GM12878 (cell line): Measurements from ENCODE around the gene TBC1D24. TPM values are rescaled to one million over a fixed set of nuclear protein-coding genes. Genes with fewer than 3 reads are reported as not detected.

Experiments used
- CBX3 ChIP-seq: fragments of 200-600 bp; sonication (generic); IDR thresholded peaks from 2 replicates; pipeline ENCODE4 v1.6.1; 2016; ENCODE audit warnings: low read depth, borderline replicate concordance
- CREB1 ChIP-seq: IDR thresholded peaks from 2 replicates; pipeline ENCODE4 v1.6.1; 2012; ENCODE audit warnings: low read depth, mild to moderate bottlenecking, inconsistent platforms
- MEF2A ChIP-seq: IDR thresholded peaks from 2 replicates; pipeline ENCODE4 v1.6.1; 2011; ENCODE audit warnings: low read depth, mild to moderate bottlenecking, low read length, moderate library complexity; ENCODE audit not compliant: insufficient read depth
- POLR2AphosphoS2 ChIP-seq: IDR thresholded peaks from 2 replicates; pipeline ENCODE4 v1.6.1; 2011; ENCODE audit warnings: low read depth, mild to moderate bottlenecking, low read length, improper control_type of control experiment, moderate library complexity
- RAD21 ChIP-seq: IDR thresholded peaks from 2 replicates; pipeline ENCODE4 v1.6.1; 2011; ENCODE audit warnings: mild to moderate bottlenecking, low read depth, low read length, moderate library complexity; ENCODE audit not compliant: insufficient read depth
- REST ChIP-seq: IDR thresholded peaks from 2 replicates; pipeline ENCODE4 v1.6.1; 2012; ENCODE audit warnings: mild to moderate bottlenecking, low read depth, low read length
- SIN3A ChIP-seq: IDR thresholded peaks from 2 replicates; pipeline ENCODE4 v1.6.1; 2012; ENCODE audit warnings: low read depth, low read length, improper control_type of control experiment
- SMAD5 ChIP-seq: IDR thresholded peaks from 2 replicates; pipeline ENCODE4 v1.6.1; 2016; ENCODE audit warnings: antibody characterized with exemption, low read depth
- SP1 ChIP-seq: IDR thresholded peaks from one replicate; pipeline ENCODE4 v1.6.1; 2011; ENCODE audit warnings: low read depth, low read length
- STAT3 ChIP-seq: IDR thresholded peaks from 2 replicates; pipeline ENCODE4 v1.6.1; 2011; ENCODE audit warnings: low read depth, low read length, improper control_type of control experiment
- USF2 ChIP-seq: IDR thresholded peaks from 2 replicates; pipeline ENCODE4 v1.6.1; 2011; ENCODE audit warnings: low read depth, low read length, improper control_type of control experiment, borderline replicate concordance
- ZNF207 ChIP-seq: fragments of 450-650 bp; IDR thresholded peaks from 2 replicates; pipeline ENCODE4 v1.6.1; 2014; ENCODE audit warnings: antibody characterized with exemption, mild to moderate bottlenecking, borderline replicate concordance
- ZNF622 ChIP-seq: fragments of 450-650 bp; IDR thresholded peaks from 2 replicates; pipeline ENCODE4 v1.6.1; 2017; ENCODE audit warnings: mild to moderate bottlenecking, inconsistent platforms
- polyA plus RNA-seq, 11 experiments: library from polyadenylated mRNA; depleted of rRNA in 4 of 11; unstranded in 6 of 11; stranded (reverse) in 5 of 11; fragments of >200 nt; fragmentation: Nextera tagmentation in 4 of 11; fragmentation: Illumina TruSeq in 1 of 11; extraction: Ambion mirVana in 4 of 11; extraction: Trizol in 1 of 11; gene quantifications; 1 replicate in 1 of 11; 2 replicates in 10 of 11; pipeline versions ENCODE4 v1.2.1 to v1.2.3, GENCODE V29; 2011 to 2016; ENCODE audit warnings: inconsistent platforms in 2 of 11, missing spikeins in 2 of 11, low read depth in 1 of 11
- total RNA-seq, 4 experiments: library from RNA; depleted of rRNA in 3 of 4; stranded (reverse); fragments of >200 nt in 3 of 4; fragmentation: Illumina TruSeq in 1 of 4; extraction: Trizol in 1 of 4; gene quantifications; 2 replicates each; pipeline versions ENCODE4 v1.2.1 to v1.2.3, GENCODE V29; 2013 to 2021
- TF ChIP-seq, protein P1 (sequence below): fragments of 450-650 bp; IDR thresholded peaks from 2 replicates; pipeline ENCODE4 v1.6.1; 2017; ENCODE audit warnings: antibody characterized with exemption, mild to moderate bottlenecking, moderate library complexity
- TF ChIP-seq, protein P2 (sequence below): fragments of 450-650 bp; IDR thresholded peaks from 2 replicates; pipeline ENCODE4 v1.6.1; 2017; ENCODE audit warnings: borderline replicate concordance
- TF ChIP-seq, protein P3 (sequence below): fragments of 450-650 bp; IDR thresholded peaks from 2 replicates; pipeline ENCODE4 v1.6.1; 2018; ENCODE audit warnings: mild to moderate bottlenecking, low read depth, moderate library complexity; ENCODE audit not compliant: partially characterized antibody

TBC1D24 gene
- total and polyA plus RNA-seq, 10 of the 15 experiments (the other 5 are each of a cell fraction or from before 2014, with no cell fraction given) = 1.1 to 9.6 (median 4.5) TPM

DNA sequence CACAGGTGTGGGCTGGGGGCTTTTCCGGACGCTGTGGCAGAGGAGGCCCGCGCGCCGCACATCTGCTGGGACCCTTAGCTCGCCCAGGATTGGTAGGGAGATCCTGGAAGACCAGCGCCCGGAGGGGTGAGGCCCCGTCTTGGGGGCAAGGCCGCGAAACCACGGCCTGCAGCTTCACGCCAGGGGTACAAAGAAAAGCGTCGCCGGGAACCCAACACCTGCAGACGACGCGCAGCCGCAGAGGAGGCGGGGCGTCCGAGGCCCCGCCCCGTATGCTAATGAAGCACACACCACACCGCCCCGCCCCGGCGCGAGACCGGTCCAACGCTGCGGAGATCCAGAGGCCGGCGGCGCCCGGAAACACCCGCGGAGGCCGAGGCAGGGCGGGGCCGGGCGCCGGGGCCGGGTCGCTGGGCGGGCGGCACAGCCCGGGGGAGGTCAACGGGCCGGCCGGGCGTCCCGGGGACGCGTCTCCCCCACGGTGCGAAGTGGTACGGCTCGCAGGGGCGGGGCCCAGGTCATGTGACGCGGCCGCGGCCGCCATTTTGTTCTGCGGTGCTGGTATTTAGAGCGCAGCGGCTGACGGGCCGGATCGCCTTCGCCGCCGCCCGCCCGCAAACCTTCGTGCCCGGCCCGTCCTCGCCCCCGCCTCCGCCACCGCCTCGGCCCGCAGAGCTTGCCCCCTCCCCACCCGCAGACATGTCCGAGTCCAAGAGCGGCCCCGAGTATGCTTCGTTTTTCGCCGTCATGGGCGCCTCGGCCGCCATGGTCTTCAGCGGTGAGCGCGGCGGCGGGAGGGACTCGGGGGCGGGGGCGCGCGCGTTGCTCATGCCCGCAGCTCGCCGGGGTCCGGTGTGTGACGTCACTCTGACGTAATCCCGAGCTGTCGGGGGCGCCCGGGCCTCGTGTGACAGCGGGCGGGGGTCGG lies 38.7 kb downstream of the TBC1D24 start, which contains the start of gene ATP6V0C (continued):
- TF ChIP-seq, protein P1, sequence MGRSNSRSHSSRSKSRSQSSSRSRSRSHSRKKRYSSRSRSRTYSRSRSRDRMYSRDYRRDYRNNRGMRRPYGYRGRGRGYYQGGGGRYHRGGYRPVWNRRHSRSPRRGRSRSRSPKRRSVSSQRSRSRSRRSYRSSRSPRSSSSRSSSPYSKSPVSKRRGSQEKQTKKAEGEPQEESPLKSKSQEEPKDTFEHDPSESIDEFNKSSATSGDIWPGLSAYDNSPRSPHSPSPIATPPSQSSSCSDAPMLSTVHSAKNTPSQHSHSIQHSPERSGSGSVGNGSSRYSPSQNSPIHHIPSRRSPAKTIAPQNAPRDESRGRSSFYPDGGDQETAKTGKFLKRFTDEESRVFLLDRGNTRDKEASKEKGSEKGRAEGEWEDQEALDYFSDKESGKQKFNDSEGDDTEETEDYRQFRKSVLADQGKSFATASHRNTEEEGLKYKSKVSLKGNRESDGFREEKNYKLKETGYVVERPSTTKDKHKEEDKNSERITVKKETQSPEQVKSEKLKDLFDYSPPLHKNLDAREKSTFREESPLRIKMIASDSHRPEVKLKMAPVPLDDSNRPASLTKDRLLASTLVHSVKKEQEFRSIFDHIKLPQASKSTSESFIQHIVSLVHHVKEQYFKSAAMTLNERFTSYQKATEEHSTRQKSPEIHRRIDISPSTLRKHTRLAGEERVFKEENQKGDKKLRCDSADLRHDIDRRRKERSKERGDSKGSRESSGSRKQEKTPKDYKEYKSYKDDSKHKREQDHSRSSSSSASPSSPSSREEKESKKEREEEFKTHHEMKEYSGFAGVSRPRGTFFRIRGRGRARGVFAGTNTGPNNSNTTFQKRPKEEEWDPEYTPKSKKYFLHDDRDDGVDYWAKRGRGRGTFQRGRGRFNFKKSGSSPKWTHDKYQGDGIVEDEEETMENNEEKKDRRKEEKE = peak; percentile 93
- TF ChIP-seq SP1 = peak; percentile 76
- TF ChIP-seq SIN3A = peak; percentile 49; the same call in 1 of the 2 replicates
- TF ChIP-seq REST = no peak
- TF ChIP-seq CBX3 = no peak
- TF ChIP-seq, protein P2, sequence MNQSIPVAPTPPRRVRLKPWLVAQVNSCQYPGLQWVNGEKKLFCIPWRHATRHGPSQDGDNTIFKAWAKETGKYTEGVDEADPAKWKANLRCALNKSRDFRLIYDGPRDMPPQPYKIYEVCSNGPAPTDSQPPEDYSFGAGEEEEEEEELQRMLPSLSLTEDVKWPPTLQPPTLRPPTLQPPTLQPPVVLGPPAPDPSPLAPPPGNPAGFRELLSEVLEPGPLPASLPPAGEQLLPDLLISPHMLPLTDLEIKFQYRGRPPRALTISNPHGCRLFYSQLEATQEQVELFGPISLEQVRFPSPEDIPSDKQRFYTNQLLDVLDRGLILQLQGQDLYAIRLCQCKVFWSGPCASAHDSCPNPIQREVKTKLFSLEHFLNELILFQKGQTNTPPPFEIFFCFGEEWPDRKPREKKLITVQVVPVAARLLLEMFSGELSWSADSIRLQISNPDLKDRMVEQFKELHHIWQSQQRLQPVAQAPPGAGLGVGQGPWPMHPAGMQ = no peak
- peak; percentile 81 for TF ChIP-seq USF2
- TF ChIP-seq RAD21 = no peak
- TF ChIP-seq ZNF207 = peak; percentile 96
- TF ChIP-seq, protein P3, sequence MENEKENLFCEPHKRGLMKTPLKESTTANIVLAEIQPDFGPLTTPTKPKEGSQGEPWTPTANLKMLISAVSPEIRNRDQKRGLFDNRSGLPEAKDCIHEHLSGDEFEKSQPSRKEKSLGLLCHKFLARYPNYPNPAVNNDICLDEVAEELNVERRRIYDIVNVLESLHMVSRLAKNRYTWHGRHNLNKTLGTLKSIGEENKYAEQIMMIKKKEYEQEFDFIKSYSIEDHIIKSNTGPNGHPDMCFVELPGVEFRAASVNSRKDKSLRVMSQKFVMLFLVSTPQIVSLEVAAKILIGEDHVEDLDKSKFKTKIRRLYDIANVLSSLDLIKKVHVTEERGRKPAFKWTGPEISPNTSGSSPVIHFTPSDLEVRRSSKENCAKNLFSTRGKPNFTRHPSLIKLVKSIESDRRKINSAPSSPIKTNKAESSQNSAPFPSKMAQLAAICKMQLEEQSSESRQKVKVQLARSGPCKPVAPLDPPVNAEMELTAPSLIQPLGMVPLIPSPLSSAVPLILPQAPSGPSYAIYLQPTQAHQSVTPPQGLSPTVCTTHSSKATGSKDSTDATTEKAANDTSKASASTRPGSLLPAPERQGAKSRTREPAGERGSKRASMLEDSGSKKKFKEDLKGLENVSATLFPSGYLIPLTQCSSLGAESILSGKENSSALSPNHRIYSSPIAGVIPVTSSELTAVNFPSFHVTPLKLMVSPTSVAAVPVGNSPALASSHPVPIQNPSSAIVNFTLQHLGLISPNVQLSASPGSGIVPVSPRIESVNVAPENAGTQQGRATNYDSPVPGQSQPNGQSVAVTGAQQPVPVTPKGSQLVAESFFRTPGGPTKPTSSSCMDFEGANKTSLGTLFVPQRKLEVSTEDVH = no peak
- peak; percentile 94 for TF ChIP-seq CREB1
- no peak for TF ChIP-seq ZNF622
- TF ChIP-seq SMAD5 = peak; percentile 65; the same call in 1 of the 2 replicates
- TF ChIP-seq MEF2A = 0 out of 2 replicates have a peak, but pooled peaks have one; percentile 4
- TF ChIP-seq STAT3 = no peak
- peak; percentile 82; the same call in 1 of the 2 replicates for TF ChIP-seq POLR2AphosphoS2
